Measurements from ENCODE around the gene PNLIPRP2. TPM values are rescaled to one million over a fixed set of nuclear protein-coding genes. Genes with fewer than 3 reads are reported as not detected.

PNLIPRP2 gene
- total RNA-seq (2021): 0.28 to 0.76 TPM (median 0.57 TPM) in 3 replicates
- Bru-seq, nascent RNA: percentile 14 among the genes with signal in this experiment
- long read RNA-seq, experiment 1: 0 reads
- long read RNA-seq, experiment 2: 0 reads
- long read RNA-seq, experiment 3: 0 reads

GRCh38 chr10:116620423-116621400 is at the start of gene PNLIPRP2:
Gene PNLIPRP2 (plus strand): TSS chr10:116620953.
- POLR2A ChIA-PET: no interaction called here
- no peak within 1 kb of the TSS for H3K4me3 Mint-ChIP-seq
- no peak for TF ChIP-seq CTCF (IDR thresholded peaks at IDR 0.05)
- TF ChIP-seq, protein P1, sequence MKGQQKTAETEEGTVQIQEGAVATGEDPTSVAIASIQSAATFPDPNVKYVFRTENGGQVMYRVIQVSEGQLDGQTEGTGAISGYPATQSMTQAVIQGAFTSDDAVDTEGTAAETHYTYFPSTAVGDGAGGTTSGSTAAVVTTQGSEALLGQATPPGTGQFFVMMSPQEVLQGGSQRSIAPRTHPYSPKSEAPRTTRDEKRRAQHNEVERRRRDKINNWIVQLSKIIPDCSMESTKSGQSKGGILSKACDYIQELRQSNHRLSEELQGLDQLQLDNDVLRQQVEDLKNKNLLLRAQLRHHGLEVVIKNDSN (CRISPR knock-in tag; IDR thresholded peaks at IDR 0.05): no peak
- no peak for TF ChIP-seq NFATC4 (CRISPR knock-in tag; IDR thresholded peaks at IDR 0.05)
- TF ChIP-seq FOXK1 (CRISPR knock-in tag; IDR thresholded peaks at IDR 0.05): no peak
- TF ChIP-seq, protein P2, sequence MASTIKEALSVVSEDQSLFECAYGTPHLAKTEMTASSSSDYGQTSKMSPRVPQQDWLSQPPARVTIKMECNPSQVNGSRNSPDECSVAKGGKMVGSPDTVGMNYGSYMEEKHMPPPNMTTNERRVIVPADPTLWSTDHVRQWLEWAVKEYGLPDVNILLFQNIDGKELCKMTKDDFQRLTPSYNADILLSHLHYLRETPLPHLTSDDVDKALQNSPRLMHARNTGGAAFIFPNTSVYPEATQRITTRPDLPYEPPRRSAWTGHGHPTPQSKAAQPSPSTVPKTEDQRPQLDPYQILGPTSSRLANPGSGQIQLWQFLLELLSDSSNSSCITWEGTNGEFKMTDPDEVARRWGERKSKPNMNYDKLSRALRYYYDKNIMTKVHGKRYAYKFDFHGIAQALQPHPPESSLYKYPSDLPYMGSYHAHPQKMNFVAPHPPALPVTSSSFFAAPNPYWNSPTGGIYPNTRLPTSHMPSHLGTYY (CRISPR knock-in tag; IDR thresholded peaks at IDR 0.05): no peak
- TF ChIP-seq FOXP4 (CRISPR knock-in tag; IDR thresholded peaks at IDR 0.05): no peak
- TF ChIP-seq NR2C2 (CRISPR knock-in tag; IDR thresholded peaks at IDR 0.05): no peak
- TF ChIP-seq ZNF423 (CRISPR knock-in tag; IDR thresholded peaks at IDR 0.05): no peak
- no peak for TF ChIP-seq TEAD4 (CRISPR knock-in tag; IDR thresholded peaks at IDR 0.05)
- no peak for TF ChIP-seq ZNF317 (CRISPR knock-in tag; IDR thresholded peaks at IDR 0.05; ENCODE audit: borderline replicate concordance, low read depth)
- no peak for TF ChIP-seq ZNF121 (CRISPR knock-in tag; IDR thresholded peaks at IDR 0.05)
- TF ChIP-seq NR1H2 (CRISPR knock-in tag; IDR thresholded peaks at IDR 0.05): no peak
- TF ChIP-seq KAT7 (CRISPR knock-in tag; IDR thresholded peaks at IDR 0.05; ENCODE audit: borderline replicate concordance): no peak
- H3K9me3 Mint-ChIP-seq: no peaks in the 10 kb centered on the region
- DNase-seq (ENCODE audit: low spot score) (no peak), ATAC-seq (no peak)
- H3K27me3 Mint-ChIP-seq (ENCODE audit: low read depth): peaks cover 4% of the 10 kb centered on the region
- no peak within 1 kb of the TSS for H3K27ac Mint-ChIP-seq
- H3K36me3 Mint-ChIP-seq: no peaks in the 10 kb centered on the region
- CTCF ChIA-PET: interaction anchor here (0.6 kb wide), 1 partner anchor 545 kb away, joined by 3 read pairs; no protein-coding TSS in a partner anchor
- peaks cover 6% of the 10 kb centered on the region for H3K4me1 Mint-ChIP-seq

DNA sequence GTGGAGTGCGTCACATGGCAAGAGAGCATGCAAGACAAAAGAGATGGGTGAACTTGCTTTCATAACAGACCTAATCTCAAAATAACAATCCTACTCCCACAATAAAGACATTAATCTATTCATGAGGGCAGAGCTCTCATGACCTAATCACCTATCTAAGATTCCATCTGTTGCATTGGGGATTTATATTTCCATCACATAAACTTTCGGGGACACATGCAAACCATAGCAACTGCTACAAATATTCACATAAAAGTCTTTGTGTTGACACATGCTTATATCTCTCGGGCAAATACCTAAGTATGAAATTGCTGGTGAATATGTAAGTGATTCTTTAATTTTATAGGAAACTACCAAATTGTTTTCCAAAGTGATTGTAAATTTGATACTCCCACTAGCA is 46.0 kb upstream of the PNLIPRP2 start:
- Mint-ChIP-seq H3K4me1 (no peaks in the 10 kb centered on the region), H3K27me3 (ENCODE audit: low read depth) (no peaks in the 10 kb centered on the region), H3K4me3 (no peak overlapping the region), H3K27ac (no peak overlapping the region), H3K36me3 (no peaks in the 10 kb centered on the region), H3K9me3 (0 out of 2 replicates have a peak, but pooled peaks cover 3% of the 10 kb centered on the region)
- DNase-seq (ENCODE audit: low spot score) (no peak), ATAC-seq (no peak)
- ChIA-PET CTCF (no interaction called here), POLR2A (no interaction called here)
- no peak for TF ChIP-seq CTCF (IDR thresholded peaks at IDR 0.05)
- no peak for TF ChIP-seq ZNF317 (CRISPR knock-in tag; IDR thresholded peaks at IDR 0.05; ENCODE audit: borderline replicate concordance, low read depth)
- no peak for TF ChIP-seq ZNF232 (CRISPR knock-in tag; IDR thresholded peaks at IDR 0.05)
- no peak for TF ChIP-seq HMGA2 (CRISPR knock-in tag; IDR thresholded peaks at IDR 0.05)
- TF ChIP-seq CREM (CRISPR knock-in tag; IDR thresholded peaks at IDR 0.05): no peak
- no peak for TF ChIP-seq SP1 (CRISPR knock-in tag; conservative IDR thresholded peaks at IDR 0.05)
- no peak for TF ChIP-seq NFATC4 (CRISPR knock-in tag; IDR thresholded peaks at IDR 0.05)
- TF ChIP-seq HMGXB4 (CRISPR knock-in tag; IDR thresholded peaks at IDR 0.05): no peak
- TF ChIP-seq CBFB (CRISPR knock-in tag; IDR thresholded peaks at IDR 0.05; ENCODE audit: low read depth): no peak
- TF ChIP-seq ZBTB21 (CRISPR knock-in tag; IDR thresholded peaks at IDR 0.05; ENCODE audit: borderline replicate concordance): no peak
- no peak for TF ChIP-seq TEAD4 (CRISPR knock-in tag; IDR thresholded peaks at IDR 0.05)
- TF ChIP-seq KAT7 (CRISPR knock-in tag; IDR thresholded peaks at IDR 0.05; ENCODE audit: borderline replicate concordance): no peak
- TF ChIP-seq MYBL2 (CRISPR knock-in tag; IDR thresholded peaks at IDR 0.05): no peak
